Epithelial cell of esophagus (primary cell): ENCODE results near the gene DNAH8.

Experiments
- DNase-seq: peaks from one replicate; pipeline ENCODE4 v3.0.0; 2010; ENCODE audit warnings: low read depth
- H3K4me3 ChIP-seq: 2 replicates; pipeline ENCODE4 v1.5.1; 2011; ENCODE audit warnings: mild to moderate bottlenecking, low read length, control low read depth
- TF ChIP-seq, protein P1 (sequence below): IDR thresholded peaks from 2 replicates; pipeline ENCODE4 v1.5.1; 2011; ENCODE audit warnings: low read depth, mild to moderate bottlenecking, low read length, control low read depth, inconsistent platforms; ENCODE audit not compliant: insufficient read depth; ENCODE audit errors: missing control alignments

DNAH8 gene

DNA sequence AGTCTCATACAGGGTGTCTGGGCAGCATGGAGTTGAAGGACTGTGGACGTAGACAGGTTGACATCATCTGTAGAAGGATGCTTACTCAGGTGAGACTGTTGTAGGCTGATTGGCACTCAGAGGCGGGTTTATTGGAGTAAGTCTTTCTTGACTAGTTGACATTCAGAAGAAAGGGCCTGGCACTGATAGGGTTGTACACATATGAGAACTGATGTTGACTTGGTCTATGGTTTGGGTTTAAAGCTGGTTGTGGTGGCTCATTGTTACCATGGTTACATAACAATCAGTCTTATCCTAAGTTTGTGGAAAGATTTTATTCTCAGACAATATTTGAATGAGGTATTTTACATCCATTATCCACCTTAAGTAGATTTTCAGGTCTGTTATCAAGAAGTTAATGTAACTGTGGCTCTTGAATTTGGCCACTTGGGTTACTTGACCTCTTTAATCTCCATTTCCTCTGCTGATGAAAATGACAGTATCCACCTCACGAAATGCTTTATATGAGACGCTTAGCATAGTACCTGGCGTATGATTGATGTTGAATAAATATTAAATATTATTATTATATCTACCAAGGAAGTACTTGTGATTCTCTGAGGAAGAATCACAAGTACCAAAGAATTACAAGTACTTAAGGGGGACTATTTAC lies 109.3 kb downstream of the DNAH8 start:
- TF ChIP-seq, protein P1, sequence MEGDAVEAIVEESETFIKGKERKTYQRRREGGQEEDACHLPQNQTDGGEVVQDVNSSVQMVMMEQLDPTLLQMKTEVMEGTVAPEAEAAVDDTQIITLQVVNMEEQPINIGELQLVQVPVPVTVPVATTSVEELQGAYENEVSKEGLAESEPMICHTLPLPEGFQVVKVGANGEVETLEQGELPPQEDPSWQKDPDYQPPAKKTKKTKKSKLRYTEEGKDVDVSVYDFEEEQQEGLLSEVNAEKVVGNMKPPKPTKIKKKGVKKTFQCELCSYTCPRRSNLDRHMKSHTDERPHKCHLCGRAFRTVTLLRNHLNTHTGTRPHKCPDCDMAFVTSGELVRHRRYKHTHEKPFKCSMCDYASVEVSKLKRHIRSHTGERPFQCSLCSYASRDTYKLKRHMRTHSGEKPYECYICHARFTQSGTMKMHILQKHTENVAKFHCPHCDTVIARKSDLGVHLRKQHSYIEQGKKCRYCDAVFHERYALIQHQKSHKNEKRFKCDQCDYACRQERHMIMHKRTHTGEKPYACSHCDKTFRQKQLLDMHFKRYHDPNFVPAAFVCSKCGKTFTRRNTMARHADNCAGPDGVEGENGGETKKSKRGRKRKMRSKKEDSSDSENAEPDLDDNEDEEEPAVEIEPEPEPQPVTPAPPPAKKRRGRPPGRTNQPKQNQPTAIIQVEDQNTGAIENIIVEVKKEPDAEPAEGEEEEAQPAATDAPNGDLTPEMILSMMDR = no peak
- no peak for DNase-seq
- no peak overlapping the region for H3K4me3 ChIP-seq

DNA sequence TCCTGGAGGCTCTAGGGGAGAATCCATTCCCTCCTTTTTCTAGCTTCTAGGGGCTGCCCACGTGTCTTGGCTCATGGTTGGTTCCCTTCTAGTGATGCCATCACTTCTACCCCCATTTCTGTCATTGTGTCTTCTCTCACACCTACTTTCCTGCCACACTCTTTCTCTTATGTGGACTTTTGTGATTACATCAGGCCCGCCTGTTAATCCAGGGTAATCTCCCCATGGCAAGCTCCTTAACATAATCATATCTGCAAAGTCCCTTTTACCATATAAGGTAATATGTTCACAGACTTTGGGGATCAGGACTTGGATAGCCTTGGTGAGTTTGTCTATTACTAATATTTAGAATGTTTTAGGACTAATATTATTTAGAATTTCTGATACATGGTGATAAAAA lies 111.9 kb downstream of the DNAH8 start:
- TF ChIP-seq, protein P1 = no peak
- DNase-seq = no peak
- H3K4me3 ChIP-seq = no peak overlapping the region

DNA sequence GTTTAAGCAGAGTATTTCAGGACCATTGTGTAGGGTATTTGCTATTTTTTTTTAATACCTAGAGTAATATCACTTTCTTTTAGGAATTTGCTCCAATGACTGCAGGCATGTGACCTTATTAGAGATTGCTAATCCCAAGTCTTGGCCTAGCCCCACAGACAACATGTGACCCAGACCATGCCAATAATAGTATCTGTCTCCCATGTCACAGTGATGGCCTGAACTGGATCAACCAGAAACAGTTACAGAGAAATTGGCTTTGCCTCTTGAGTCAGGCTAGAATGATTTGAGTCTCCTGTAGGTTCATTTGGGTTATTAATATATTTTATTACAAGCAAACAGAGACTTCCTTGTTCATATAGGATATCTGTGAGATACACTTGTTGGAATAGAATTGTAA lies 116.8 kb downstream of the DNAH8 start:
- no peak for DNase-seq
- no peak overlapping the region for H3K4me3 ChIP-seq
- TF ChIP-seq, protein P1 = no peak

DNA sequence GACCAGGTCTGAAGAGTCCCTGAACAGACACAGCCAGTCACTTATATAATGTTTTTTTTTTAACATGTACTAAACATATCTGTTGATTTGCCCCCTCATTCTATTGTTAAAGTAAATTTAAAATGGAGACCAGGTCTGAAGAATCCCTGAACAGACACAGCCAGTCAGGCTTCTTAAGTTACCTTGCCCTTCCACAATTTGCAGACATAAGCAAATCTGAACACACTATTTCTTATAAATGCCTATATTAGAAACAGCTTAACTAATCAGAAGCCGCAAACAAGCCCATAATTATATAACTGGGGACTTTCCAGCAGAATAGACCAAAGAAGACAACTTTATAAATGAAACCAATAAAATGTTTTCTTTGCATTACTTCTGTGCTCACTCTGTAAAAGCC lies 118.2 kb downstream of the DNAH8 start:
- no peak overlapping the region for H3K4me3 ChIP-seq
- TF ChIP-seq, protein P1 = no peak
- DNase-seq = no peak

DNA sequence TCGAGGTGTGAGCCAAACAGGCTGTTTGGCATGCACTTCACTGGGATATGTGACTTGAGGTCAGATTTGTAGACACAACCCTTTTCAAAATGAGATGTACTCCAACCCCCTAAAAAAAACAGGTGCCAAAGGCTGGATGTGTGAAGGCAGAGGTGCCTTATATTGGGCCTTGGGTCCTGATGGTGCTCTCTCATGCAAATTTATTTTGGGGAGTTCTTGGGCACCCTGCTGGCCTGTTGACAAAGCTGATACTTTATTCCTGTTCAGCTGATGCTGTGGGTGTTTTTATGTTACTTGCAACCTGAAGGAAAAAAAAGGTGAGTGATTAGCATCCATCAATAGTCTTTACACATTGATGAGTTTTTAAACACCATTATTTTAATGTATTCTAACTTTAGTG lies 121.5 kb downstream of the DNAH8 start:
- no peak for DNase-seq
- TF ChIP-seq, protein P1 = no peak
- no peak overlapping the region for H3K4me3 ChIP-seq

DNA sequence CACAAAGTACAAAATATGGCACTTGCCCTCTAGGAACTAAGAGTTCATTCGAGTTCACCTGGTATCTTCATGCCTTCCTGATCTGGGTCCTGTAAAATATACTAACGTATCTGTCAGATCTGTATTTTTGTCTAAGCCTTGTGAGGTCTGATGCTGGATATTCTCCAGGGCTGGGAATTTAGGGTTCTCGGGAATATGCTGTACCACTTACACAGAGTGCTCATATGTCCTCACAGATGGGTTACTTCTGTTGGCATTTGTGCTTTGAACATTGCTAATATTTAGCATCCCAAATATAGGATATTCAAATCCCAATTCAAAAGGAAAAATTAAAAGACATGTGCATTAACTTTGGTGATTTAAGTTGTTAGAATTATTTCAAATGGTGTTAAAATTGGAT lies 122.0 kb downstream of the DNAH8 start:
- no peak overlapping the region for H3K4me3 ChIP-seq
- TF ChIP-seq, protein P1 = no peak
- DNase-seq = no peak

DNA sequence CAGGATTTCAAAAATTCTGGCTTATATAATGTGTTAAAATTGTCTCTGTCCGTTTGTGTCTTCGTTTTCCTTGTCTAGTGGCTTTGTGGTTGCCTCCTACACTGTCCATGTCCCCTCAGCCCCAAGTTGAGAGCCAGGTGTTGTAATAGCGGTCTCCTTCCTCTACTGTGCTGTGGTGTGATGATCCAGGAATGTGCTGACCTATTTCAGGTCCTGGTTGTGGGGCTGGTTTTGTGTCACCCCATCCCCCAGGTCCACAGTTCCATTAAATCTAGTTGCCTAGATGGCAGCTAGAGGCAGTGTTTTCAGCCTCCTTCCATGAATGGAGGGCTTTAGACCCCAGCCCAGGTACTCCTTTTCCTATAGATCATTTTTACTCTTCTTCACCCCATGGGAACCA lies 128.7 kb downstream of the DNAH8 start:
- no peak for DNase-seq
- TF ChIP-seq, protein P1 = no peak
- no peak overlapping the region for H3K4me3 ChIP-seq
